Cerebellar cortex (tissue), 1 donor: ENCODE data around the gene RAP2A.

Experiments
- DNase-seq: peaks from one replicate; pipeline ENCODE4 v3.0.0-alpha.2; 2015; ENCODE audit warnings: low spot score

Gene RAP2A

DNA sequence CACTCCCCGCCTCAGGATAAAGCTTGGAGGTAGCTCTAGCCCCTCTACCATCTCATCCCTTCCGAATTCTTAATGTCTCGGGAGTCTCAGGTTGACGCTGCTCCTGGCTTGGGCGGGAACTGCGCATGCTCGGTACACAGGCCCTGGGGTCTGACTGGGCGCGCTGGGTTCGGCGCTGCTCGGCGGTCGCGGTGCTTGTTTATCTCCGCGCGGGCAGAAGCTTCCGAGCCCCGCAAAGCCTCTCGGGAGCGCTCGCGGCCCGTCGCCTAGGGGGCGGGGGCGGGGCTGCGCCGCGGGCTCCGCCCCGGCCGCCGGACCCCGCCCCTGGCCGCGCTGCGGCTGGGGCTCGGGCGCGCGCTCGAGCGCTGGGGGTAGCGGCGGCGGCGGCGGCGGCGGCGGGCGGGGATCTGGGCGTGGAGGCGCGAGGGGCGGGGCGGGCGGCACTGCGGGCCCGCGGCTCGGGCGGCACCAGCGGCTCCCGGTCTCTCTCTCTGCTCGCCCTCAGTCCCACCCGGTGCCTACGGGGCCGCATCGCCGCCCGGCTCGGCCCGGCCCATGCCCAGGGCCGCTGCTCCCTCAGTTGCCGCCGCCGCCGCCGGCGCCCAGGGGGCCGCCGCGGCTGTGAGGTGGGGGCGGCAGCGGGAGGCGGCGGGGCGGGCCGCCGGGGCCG lies at the start of gene RAP2A:
Gene RAP2A (plus strand): TSS at position 443 of the 670 bp plus-strand sequence. CDS start 302 bp downstream, outside the sequence.
- DNase-seq: peak; percentile 92

DNA sequence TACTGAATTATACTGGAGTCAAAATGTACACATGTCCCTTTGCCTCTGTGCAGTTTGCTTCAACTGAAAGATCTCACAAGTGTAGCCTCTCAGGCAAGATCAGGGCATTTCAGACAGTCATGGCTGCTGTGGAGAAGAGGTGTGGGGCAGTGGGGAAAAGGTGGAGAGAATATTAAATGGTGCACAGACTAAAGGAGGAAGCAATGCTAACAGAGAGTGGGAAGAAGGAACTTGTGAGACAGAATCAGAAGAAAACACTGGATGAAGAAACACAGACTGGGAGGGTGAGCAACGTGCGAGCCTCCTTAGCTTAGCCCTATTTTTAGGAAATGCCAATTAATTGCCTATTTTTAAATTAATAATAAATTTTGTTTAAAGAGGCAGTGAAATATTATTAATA lies 49.6 kb upstream of the RAP2A start:
- DNase-seq: no peak

DNA sequence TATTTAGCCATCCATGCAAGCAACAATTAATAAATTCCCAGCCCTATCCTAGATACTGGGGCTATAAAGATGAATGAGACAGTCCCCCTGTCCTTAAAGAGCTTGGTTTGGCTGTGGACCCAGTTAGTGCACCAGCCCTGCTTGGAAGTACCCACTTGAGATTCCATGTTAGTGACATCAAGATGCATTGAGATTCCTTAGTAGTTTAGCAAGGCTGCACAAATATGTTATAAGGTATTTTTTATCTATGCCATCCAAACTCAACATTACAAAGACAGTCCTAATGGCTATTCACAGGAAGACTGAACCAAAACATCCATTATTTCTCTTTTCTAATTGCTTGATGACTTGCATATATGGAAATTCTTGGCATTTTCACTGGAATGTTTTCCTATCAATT lies 48.8 kb upstream of the RAP2A start:
- no peak for DNase-seq

DNA sequence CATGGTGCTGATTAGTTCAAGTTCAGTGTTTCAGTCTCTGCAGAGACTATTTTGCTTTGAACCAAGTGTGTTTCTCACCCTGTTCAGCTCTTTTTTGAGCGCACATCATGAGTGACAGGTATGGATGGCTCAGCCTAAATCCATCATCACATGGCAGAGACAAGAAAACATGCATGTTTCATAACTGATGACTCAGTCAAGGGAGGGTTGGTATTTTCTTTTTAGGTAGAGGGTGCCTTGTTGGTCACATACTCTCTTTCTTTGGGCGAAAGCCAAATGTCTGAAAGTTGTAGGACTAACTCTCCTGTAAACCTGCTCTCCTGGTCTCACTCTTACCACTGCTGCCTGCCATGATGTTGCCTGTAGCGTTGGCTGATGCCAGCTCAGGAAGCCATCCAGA lies 48.1 kb upstream of the RAP2A start:
- no peak for DNase-seq

DNA sequence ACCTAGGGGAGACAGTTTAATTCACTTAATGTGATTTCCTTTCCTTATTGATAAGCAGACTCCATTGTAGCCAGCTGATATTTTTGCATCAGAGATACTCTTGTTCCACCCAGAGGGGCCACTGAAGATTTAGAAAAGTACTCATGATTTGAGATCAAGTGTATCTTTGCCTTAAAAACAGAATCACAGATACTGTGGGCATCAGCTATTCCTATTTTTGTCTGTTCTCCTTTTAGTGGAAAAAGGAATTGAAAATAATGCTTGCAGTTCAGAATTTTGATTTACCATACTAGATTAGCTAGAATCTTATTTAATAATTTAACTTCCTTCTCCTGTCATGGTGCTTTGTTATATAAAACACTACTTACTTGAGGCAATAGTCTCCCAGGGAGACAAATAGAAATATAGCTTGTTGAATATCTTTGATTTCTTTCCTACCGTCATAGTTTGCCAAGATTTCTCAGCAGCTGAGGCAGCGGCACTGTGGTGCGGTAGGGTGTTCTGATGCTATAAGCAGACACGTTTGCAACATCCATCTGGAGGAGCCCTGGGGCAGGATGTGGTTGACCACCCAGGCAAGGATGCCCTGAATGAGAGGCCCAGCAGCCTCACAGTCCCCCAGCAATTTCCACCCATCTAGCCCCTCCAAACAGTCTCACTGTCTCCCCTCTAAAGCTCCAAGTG lies 47.0 kb upstream of the RAP2A start:
- DNase-seq: no peak

DNA sequence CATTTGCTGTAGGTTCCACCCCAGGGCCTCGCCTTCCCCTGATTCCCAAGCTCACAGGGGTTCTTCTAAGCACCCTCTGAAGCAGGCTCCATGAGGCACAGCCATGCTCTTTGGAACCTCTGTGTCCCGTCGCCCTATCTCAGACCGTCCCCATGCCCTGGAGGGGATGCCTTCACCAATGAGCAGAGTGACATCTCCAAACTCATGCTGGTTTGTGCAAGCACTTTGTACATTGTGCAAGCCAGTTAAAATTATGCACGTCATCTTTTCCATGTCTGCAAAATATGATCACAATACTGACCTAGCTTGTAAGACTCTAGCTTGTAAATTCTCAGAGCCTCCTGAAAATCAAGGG lies 46.5 kb upstream of the RAP2A start:
- no peak for DNase-seq

DNA sequence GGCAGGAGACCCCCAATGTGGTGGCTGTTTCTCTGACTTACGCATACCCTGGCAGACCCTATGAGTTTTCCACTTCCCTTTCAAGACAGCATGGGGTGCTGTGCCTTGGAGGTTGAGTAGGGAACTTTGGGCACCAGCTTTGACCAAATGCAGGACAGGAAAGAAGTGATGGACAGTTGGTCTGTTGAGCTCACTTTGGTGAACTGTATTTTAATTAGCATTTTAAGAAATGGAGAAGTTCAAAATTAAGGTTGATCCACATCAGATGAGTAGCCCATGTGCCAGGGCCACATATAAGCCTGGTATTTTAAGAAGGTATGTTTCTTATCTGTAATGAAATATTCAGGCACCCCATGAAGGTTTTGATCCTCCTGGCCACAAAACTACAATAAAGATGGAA lies 46.1 kb upstream of the RAP2A start:
- DNase-seq: no peak

DNA sequence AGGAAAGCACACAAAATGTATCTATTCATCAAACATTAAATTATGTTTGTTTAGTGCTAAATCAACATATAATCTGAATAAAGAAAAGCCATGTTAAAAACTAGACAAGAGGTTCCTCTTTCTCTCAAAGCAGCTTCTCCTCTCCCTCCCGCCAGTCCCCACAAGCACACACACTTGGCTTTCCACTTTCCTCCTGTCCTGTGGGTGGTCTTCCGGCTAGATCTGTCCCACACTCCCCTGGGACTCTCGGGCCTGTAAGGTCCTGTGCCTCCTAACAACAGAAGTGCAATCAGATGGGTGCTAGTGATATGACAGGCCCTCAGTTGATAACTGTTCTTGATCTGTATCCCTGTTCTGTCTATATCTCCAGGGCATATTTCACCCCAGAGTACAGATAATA lies 45.6 kb upstream of the RAP2A start:
- DNase-seq: no peak

DNA sequence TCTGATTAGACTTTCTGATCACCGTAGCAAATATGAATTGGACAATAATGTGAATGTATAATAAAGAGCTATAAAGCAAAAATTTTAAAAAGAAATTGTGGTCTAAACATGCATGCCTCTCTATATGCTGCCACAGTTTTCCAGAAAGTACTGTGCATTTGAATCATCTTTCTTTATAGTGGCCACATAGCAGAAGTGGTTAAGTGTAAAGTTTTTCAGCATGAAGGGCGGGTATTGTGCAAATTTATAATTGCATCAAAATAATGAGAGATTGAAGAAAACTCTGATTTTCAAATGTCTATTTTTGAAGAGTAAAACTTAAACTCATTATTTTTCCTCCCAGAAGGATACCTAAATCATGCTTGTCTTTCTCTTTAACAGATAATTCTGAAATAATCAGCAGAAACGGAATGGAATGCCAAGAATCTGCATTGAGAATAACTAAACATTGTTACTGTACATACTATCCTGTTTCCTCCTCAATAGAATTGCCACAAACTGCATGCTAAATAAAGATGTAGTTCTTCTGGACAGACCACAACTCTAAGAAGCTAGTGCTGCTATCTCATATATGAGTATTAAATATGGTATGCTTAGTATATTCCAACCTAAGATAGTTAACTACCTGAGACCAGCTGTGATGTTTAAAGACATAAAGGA lies 42.9 kb upstream of the RAP2A start:
- DNase-seq: no peak

DNA sequence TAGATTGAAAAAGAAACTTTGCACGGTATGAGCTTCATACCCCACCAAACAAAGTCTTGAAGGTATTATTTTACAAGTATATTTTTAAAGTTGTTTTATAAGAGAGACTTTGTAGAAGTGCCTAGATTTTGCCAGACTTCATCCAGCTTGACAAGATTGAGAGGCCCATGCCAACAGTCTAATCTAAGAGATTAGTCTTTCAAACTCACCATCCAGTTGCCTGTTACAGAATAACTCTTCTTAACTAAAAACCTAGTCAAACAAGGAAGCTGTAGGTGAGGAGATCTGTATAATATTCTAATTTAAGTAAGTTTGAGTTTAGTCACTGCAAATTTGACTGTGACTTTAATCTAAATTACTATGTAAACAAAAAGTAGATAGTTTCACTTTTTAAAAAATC lies 41.9 kb upstream of the RAP2A start:
- no peak for DNase-seq

DNA sequence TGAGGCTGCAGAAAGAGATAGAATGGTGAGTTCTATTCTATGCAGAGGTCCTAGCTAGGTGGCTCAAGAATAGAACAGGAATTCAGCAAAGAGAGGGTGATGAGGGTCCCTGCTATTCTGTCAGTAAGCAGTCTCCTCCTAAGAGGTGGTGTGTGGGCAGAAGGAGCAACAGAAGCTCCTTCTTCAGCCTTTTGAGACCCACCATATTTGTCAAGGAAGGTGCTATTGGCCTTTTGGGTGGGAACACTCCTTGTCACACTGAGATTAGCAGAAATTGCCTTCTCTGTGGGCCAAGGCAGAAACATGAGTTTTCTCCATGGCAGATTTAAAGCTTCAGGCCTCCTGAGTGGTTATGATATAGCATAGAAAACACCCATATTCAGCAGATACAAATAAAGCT lies 39.4 kb upstream of the RAP2A start:
- no peak for DNase-seq

DNA sequence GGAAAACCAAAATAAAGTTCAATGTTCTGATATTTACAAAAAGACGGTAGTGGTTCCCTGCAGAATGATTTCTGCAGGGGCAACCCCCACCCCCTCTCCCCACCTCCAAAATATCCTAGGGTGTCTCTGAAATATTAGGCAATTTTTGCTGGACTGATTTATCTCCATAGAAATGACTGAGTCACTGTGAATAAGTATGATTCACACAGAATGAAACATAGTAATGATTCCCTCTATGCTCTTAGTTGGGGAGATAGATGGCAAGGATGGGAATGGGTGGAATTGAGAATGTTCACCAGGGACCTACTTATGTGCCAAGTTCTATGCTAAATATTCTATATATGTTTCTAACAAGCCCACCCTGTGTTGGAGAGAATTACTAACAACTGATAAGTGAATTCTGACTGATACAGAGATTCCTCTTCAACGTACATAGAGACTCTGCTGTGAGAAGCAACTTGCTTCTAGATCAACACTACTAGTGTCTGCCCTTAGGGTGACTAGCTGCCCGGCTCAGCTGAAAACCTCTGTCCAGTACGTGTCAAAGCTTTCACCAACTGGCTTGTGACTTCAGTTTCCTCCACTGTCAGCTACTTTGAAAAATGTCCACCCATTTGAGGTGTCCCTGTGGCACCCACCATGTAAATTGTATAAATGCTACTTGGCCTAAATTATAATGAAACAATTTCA lies 38.4 kb upstream of the RAP2A start:
- DNase-seq: no peak

DNA sequence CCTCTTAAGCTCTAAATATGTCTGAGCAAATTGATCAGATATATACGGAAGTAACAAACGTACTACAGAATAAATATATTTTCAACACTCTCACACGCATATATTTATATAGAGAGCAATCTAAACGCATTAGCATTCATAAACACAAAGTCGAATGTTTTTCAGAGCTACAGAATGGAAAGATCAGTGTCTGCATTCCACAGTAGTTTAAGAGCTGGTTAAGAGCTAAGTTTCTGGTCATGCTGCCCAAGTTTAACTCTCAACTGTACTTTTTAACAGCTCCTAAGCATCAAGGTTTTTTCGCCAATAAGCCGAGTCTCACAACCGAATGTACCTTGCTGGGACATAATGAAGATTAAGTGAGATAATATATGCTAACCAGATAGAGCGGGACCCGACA lies 36.7 kb upstream of the RAP2A start:
- DNase-seq: no peak

DNA sequence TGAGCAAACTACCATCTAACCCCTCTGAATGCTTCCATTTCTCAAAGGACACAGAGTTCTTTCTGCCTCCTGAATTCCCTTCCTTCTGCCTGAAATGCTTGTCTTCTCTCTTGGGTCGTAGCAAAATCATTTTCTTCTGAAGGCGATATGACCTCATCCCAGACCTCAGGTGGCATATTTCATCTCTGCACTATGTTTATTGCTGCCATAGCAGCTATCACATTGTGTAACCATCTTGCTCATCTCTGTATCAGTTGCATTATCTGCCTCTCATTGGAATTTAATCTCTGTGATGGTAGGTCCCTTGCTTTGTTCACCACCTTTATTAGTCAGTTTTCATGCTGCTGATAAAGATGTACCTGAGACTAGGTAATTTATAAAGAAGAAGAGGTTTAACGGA lies 32.5 kb upstream of the RAP2A start:
- no peak for DNase-seq

DNA sequence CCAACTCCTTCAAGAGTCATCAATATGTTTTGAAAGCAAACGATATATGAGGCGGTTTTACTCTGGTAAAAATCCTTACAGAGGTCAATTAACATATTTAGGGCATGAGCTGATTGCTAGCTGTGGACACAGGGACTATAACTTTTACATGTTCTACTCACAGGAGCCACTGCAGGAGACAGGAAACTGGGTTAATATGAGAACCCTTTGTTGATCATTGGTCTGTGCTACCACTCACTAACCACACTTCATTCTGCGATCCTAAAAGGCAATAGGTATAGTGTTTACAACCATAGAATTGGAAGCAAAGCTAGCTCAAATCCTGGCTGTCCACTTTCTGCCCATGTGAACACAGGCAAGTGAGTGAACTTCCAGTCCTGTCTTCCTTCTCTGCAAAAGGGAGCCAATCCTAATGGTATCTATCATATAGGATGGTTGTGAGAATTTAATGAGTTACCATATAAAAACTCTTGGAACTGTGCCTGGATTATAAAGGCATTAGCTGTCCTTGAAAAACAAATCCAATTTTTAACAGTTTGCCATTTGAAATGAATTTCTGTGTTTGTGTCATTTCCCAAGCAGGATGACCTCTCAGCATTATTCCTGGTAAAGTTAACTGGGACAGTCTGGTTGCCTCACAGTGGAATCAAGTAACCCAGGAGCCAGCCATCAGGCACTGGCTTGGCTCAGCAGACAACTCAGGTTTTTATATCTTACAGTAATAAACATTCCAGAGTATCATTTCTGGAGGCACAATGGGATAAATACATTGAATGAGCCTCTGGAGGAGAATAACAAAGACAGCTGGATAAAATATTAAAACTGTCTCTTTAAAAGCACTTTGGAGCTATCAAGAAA lies 29.8 kb upstream of the RAP2A start:
- DNase-seq: no peak

DNA sequence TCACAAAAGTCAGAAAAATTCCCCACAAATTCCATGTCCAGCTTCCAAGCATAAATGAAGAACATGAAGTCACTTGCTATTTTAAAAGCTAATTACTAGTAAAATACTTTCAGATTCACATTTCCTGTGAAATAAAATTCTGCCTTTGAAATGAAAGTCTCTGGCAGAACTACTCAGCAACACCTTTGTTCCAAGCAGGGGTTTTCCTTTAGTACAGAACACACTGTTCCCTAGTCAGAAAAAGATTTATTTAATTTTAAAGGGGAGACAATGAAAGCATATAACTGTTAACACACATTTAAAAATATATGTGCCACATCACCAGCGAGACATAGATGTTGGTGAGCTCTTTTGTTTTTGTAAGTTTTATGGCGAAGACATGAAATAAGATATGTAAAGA lies 26.4 kb upstream of the RAP2A start:
- DNase-seq: no peak

DNA sequence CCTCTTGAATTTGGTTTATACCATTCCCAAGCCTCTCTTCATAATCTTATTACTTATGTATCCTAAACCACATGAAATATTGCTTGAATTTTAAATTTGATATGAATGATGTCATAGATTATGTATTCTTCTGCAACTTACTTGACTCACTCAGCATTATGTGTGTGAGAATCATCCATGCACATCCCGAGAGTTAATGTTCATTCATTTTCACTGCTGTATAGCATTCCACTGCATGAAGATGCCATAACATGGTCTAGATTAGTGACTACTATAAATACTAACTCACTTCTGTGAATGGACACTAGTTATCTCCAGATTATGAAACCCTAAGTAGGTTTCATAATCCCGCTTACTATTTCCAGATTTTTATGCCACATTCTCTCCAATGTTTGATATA lies 25.0 kb upstream of the RAP2A start:
- no peak for DNase-seq

DNA sequence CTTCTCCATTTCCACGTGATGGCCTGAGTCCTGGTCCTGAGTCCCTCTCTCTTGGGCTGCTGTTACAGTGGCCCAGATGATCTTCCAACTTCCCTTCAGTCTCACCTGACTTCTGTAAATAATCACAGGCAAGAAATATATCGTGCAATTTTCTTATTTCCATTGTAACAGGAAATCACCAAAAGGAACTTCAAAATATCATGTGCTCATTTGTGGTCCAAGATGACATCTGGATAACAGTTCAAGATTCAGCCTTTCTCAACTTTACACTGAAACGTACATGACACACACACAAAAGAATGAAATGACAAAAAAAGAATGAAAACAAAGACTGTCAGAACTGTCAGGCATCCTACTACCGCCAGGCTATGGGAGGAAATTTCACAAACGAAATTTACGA lies 22.0 kb upstream of the RAP2A start:
- no peak for DNase-seq

DNA sequence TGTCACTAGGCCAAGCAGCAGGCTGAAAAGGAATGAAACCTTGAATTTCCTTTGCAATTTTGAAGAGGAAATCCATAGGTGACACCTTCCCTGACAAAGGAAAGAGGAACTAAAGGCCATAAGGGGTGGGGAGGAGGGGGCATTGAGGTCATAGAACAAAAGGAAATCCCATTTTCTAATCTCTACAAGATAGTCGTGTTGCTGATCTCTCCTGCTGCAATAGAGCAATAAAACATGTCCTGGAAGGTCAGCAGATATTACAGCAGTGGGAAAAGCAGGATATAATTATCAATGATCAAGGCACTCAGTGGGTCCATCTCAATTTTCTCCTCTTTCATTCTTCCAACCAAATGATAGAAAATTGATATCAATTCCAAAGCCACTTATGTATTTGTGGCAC lies 20.3 kb upstream of the RAP2A start:
- DNase-seq: no peak

DNA sequence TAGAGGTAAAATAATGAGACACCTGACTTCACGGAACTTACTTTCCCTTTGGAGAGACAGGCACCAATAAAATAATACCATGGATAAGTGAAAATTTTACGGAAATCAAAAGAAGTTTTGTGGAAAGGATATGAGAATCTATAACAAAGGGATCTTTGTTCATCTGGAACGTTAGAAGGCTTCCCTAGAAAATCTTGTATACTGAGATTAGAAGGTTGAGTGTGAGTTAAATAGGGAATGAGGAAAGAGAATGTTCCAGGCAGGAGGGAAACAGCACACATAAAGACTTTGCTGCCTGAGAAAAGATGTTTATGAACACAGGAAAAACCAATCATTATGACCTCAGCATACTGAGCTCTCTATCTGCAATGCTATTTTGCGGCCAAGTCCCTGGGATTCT lies 19.6 kb upstream of the RAP2A start:
- no peak for DNase-seq

DNA sequence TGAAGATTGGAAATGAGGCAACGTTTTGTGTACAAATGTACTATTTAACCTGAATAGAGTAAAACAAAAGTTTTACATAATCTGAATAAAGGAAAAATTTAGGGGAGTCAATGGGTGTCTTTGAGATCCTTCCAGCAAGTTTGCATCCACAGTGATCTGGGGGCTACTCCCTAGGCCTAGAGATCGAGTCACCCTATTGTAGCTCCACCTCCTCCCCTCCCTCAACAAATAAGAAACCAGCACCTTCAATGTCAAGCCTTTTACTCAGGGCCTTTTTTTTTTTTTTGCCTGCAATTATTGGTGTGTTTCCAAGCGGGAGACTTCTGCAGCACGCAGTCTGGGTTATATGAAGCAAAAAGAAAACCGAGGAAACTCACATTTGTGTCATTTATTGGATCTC lies 16.3 kb upstream of the RAP2A start:
- no peak for DNase-seq
